Neural cell (in vitro differentiated cells): ENCODE measurements around the gene TLR9. TPM values are rescaled to one million over a fixed set of nuclear protein-coding genes. Genes with fewer than 3 reads are reported as not detected.

Experiments used
- H2AFZ ChIP-seq: fragments of 200-600, 300-800 bp; sonication (generic), shearing (Covaris generic); 2 replicates; pipeline ENCODE4 v1.6.0; 2014; ENCODE audit warnings: low read depth, mild to moderate bottlenecking, antibody characterized with exemption, low read length, moderate library complexity
- H3F3A ChIP-seq: fragments of 200-600 bp; shearing (Covaris generic); 2 replicates; pipeline ENCODE4 v1.6.1; 2016; ENCODE audit warnings: mild to moderate bottlenecking, moderate library complexity, mixed read lengths, antibody characterized with exemption, low read length; ENCODE audit not compliant: insufficient read depth, poor library complexity, severe bottlenecking
- H3K27ac ChIP-seq: fragments of 200-600, 300-800 bp; sonication (generic), shearing (Covaris generic); 2 replicates; pipeline ENCODE4 v1.5.1; 2014; ENCODE audit warnings: mild to moderate bottlenecking, low read length, moderate library complexity
- H3K27me3 ChIP-seq: fragments of 300-800, 200-600 bp; sonication (generic), shearing (Covaris generic); 2 replicates; pipeline ENCODE4 v1.6.0; 2014; ENCODE audit warnings: mild to moderate bottlenecking, low read depth, low read length, moderate library complexity; ENCODE audit not compliant: insufficient read depth
- H3K36me3 ChIP-seq: fragments of 300-800, 200-600 bp; sonication (generic), shearing (Covaris generic); 2 replicates; pipeline ENCODE4 v1.5.1; 2014; ENCODE audit warnings: mild to moderate bottlenecking, antibody characterized with exemption, low read length, moderate library complexity; ENCODE audit not compliant: insufficient read depth
- H3K4me2 ChIP-seq: fragments of 300-800, 200-600 bp; sonication (generic), shearing (Covaris generic); 2 replicates; pipeline ENCODE4 v1.6.0; 2014; ENCODE audit warnings: mild to moderate bottlenecking, low read length
- H3K4me3 ChIP-seq: fragments of 300-800, 200-600 bp; sonication (generic), shearing (Covaris generic); 2 replicates; pipeline ENCODE4 v1.5.1; 2014; ENCODE audit warnings: mild to moderate bottlenecking, low read length, moderate library complexity
- H3K79me2 ChIP-seq: fragments of 200-600 bp; shearing (Covaris generic); replicated peaks from 2 replicates; pipeline ENCODE4 v1.6.0; 2014; ENCODE audit warnings: mild to moderate bottlenecking, low read length, moderate library complexity; ENCODE audit not compliant: insufficient read depth
- H3K9ac ChIP-seq: fragments of 300-800, 200-600 bp; sonication (generic), shearing (Covaris generic); 2 replicates; pipeline ENCODE4 v1.6.1; 2016; ENCODE audit warnings: mild to moderate bottlenecking, low read length, mixed read lengths
- H3K9me2 ChIP-seq: fragments of 200-600 bp; shearing (Covaris generic); 2 replicates; pipeline ENCODE4 v1.6.1; 2016; ENCODE audit warnings: mild to moderate bottlenecking, low read length, mixed read lengths; ENCODE audit not compliant: insufficient read depth
- H3K9me3 ChIP-seq: fragments of 200-600, 300-800 bp; sonication (generic), shearing (Covaris generic); 2 replicates; pipeline ENCODE4 v1.6.1; 2016; ENCODE audit warnings: mild to moderate bottlenecking, mixed run types, low read length, moderate library complexity, mixed read lengths
- H4K20me1 ChIP-seq: fragments of 200-600 bp; shearing (Covaris generic); 2 replicates; pipeline ENCODE4 v1.6.1; 2016; ENCODE audit warnings: mild to moderate bottlenecking, mixed run types; ENCODE audit not compliant: insufficient read depth
- CTCF ChIP-seq: fragments of 450-650 bp; IDR thresholded peaks from 2 replicates; pipeline ENCODE4 v1.5.1; 2014; ENCODE audit warnings: antibody characterized with exemption, mild to moderate bottlenecking, moderate library complexity; ENCODE audit not compliant: poor library complexity, severe bottlenecking
- EP300 ChIP-seq: fragments of 450-650 bp; conservative IDR thresholded peaks from 2 replicates; pipeline ENCODE4 v1.6.1; 2014; ENCODE audit warnings: antibody characterized with exemption, mild to moderate bottlenecking, moderate library complexity; ENCODE audit not compliant: poor library complexity, severe bottlenecking
- EZH2 ChIP-seq: fragments of 200-600, 300-800 bp; shearing (Covaris generic), sonication (generic); IDR thresholded peaks from 2 replicates; pipeline ENCODE4 v1.6.1; 2014; ENCODE audit warnings: antibody characterized with exemption, low read length, borderline replicate concordance, mild to moderate bottlenecking; ENCODE audit not compliant: insufficient read depth, poor library complexity, severe bottlenecking
- MXI1 ChIP-seq: fragments of 450-650 bp; conservative IDR thresholded peaks from 2 replicates; pipeline ENCODE4 v1.6.1; 2014; ENCODE audit warnings: antibody characterized with exemption, mild to moderate bottlenecking; ENCODE audit not compliant: poor library complexity, severe bottlenecking
- POLR2AphosphoS5 ChIP-seq: IDR thresholded peaks from 2 replicates; pipeline ENCODE4 v1.6.1; 2012
- RAD21 ChIP-seq: fragments of 450-650 bp; conservative IDR thresholded peaks from 2 replicates; pipeline ENCODE4 v1.6.1; 2014; ENCODE audit warnings: antibody characterized with exemption, mild to moderate bottlenecking, moderate library complexity
- REST ChIP-seq: IDR thresholded peaks from 2 replicates; pipeline ENCODE4 v1.6.1; 2012; ENCODE audit warnings: borderline replicate concordance
- SMC3 ChIP-seq: fragments of 450-650 bp; conservative IDR thresholded peaks from 2 replicates; pipeline ENCODE4 v1.6.1; 2014; ENCODE audit warnings: antibody characterized with exemption, mild to moderate bottlenecking, moderate library complexity; ENCODE audit not compliant: poor library complexity
- TAF1 ChIP-seq: IDR thresholded peaks from 2 replicates; pipeline ENCODE4 v1.6.1; 2012; ENCODE audit warnings: low read depth
- polyA plus RNA-seq: library from polyadenylated mRNA; depleted of rRNA; stranded (reverse); fragments of >200 nt; gene quantifications from 2 replicates; pipeline ENCODE4 v1.2.3, GENCODE V29; 2014

Gene TLR9
- polyA plus RNA-seq, 1 donor from 2014 or later: not detected

- Histone ChIP-seq H3K27ac (no peak overlapping the region), H3K9ac (no peak overlapping the region), H3K79me2 (no peaks in the 10 kb centered on the region), H3F3A (no peaks in the 10 kb centered on the region), H3K4me2 (no peak overlapping the region), H3K36me3 (no peaks in the 10 kb centered on the region), H3K4me3 (no peak overlapping the region), H4K20me1 (no peaks in the 10 kb centered on the region), H3K9me2 (no peaks in the 10 kb centered on the region), H3K27me3 (no peaks in the 10 kb centered on the region), H3K9me3 (no peaks in the 10 kb centered on the region), H2AFZ (no peak overlapping the region)
- TF ChIP-seq REST (no peak), RAD21 (no peak), POLR2AphosphoS5 (no peak), EP300 (no peak), SMC3 (no peak), CTCF (no peak), EZH2 (no peak), MXI1 (no peak), TAF1 (no peak)
These were observed 52.3 kb downstream of the TLR9 start for GRCh38 chr3:52173101-52173500.

GRCh38 chr3:52172262-52172757, 53.1 kb downstream of the TLR9 start:
- Histone ChIP-seq H3K9me3 (no peaks in the 10 kb centered on the region), H3K4me3 (no peak overlapping the region), H3K9ac (no peak overlapping the region), H3K27ac (no peak overlapping the region), H3K36me3 (no peaks in the 10 kb centered on the region), H3K79me2 (no peaks in the 10 kb centered on the region), H3K9me2 (no peaks in the 10 kb centered on the region), H3K27me3 (no peaks in the 10 kb centered on the region), H2AFZ (no peak overlapping the region), H3F3A (no peaks in the 10 kb centered on the region), H3K4me2 (no peak overlapping the region), H4K20me1 (no peaks in the 10 kb centered on the region)
- TF ChIP-seq MXI1: no peak
- TF ChIP-seq POLR2AphosphoS5: no peak
- no peak for TF ChIP-seq EP300
- TF ChIP-seq SMC3: no peak
- no peak for TF ChIP-seq RAD21
- TF ChIP-seq REST: no peak
- TF ChIP-seq EZH2: no peak
- no peak for TF ChIP-seq CTCF
- no peak for TF ChIP-seq TAF1
